H1 (cell line): Measurements from ENCODE around the gene GPR162. TPM values are rescaled to one million over a fixed set of nuclear protein-coding genes. Genes with fewer than 3 reads are reported as not detected.
A peak's percentile ranks its signal among the peaks of the same experiment; 100 is the strongest.

Experiments
- CTCF ChIA-PET: fragments of 300-600 bp; sonication (Branson Sonifier 250); formaldehyde crosslinking; loops from one replicate; lab custom pipeline; 2021; ENCODE audit not compliant: partially characterized antibody; lab: Charles Lee
- POLR2A ChIA-PET: fragments of 300-600 bp; sonication (Branson Sonifier 250); formaldehyde crosslinking; loops from one replicate; lab custom pipeline; 2021; ENCODE audit warnings: inconsistent platforms; ENCODE audit not compliant: partially characterized antibody; lab: Charles Lee
- DNase-seq, 2 experiments: peaks; one replicate each; pipeline versions ENCODE4 v3.0.0 to v3.0.0-alpha.2; 2010 to 2022; ENCODE audit warnings: low spot score in 2 of 2, low read depth in 1 of 2, mixed read lengths in 1 of 2
- FAIRE-seq: peaks from 2 replicates; lab custom pipeline; 2011; peaks lifted over from hg19 to GRCh38; lab: Jason Lieb, UNC
- H2AFZ ChIP-seq: 2 replicates; pipeline ENCODE4 v1.8.1; 2012; ENCODE audit warnings: low read length, inconsistent platforms
- H2AK5ac ChIP-seq: 2 replicates; pipeline ENCODE4 v1.6.1; 2013; ENCODE audit warnings: low read depth, low read length
- H2BK120ac ChIP-seq: replicated peaks from 2 replicates; pipeline ENCODE3; 2013; ENCODE audit warnings: low read depth, low read length, inconsistent platforms
- H2BK12ac ChIP-seq: 2 replicates; pipeline ENCODE4 v1.6.1; 2013; ENCODE audit warnings: low read depth, low read length
- H2BK15ac ChIP-seq: 2 replicates; pipeline ENCODE4 v1.6.1; 2013; ENCODE audit warnings: low read length
- H2BK20ac ChIP-seq: 2 replicates; pipeline ENCODE4 v1.6.1; 2013; ENCODE audit warnings: low read length
- H2BK5ac ChIP-seq: 2 replicates; pipeline ENCODE4 v1.6.1; 2013; ENCODE audit warnings: low read depth, low read length
- H3K14ac ChIP-seq: 2 replicates; pipeline ENCODE4 v1.6.1; 2013; ENCODE audit warnings: inconsistent platforms; ENCODE audit not compliant: insufficient read length
- H3K18ac ChIP-seq: 2 replicates; pipeline ENCODE4 v1.6.1; 2013; ENCODE audit warnings: low read length; ENCODE audit errors: extremely low read depth
- H3K23ac ChIP-seq: 2 replicates; pipeline ENCODE4 v1.6.1; 2013; ENCODE audit warnings: inconsistent platforms; ENCODE audit not compliant: insufficient read length
- H3K23me2 ChIP-seq: 2 replicates; pipeline ENCODE4 v1.6.1; 2013; ENCODE audit warnings: low read depth, low read length
- H3K27ac ChIP-seq: 2 replicates; pipeline ENCODE4 v1.6.1; 2011; ENCODE audit warnings: low read depth, low read length, inconsistent platforms
- H3K27me3 ChIP-seq, 4 experiments: replicated peaks in 1 of 4; 1 replicate in 1 of 4; 2 replicates in 3 of 4; pipeline versions ENCODE4 v1.6.1 to v1.8.1; 2011 to 2013; ENCODE audit warnings: low read length in 3 of 4, mild to moderate bottlenecking in 3 of 4, inconsistent platforms in 2 of 4, mixed read lengths in 2 of 4, moderate library complexity in 1 of 4; ENCODE audit not compliant: control insufficient read depth in 3 of 4, insufficient read depth in 3 of 4; ENCODE audit errors: extremely low read depth in 1 of 4
- H3K36me3 ChIP-seq, 4 experiments: 2 replicates each; pipeline versions ENCODE4 v1.6.1 to v1.8.1; 2011 to 2013; ENCODE audit warnings: mild to moderate bottlenecking in 4 of 4, low read length in 3 of 4, moderate library complexity in 2 of 4, control low read depth in 1 of 4, inconsistent platforms in 1 of 4; ENCODE audit not compliant: insufficient read depth in 4 of 4, control insufficient read depth in 2 of 4
- H3K4ac ChIP-seq: replicated peaks from 2 replicates; pipeline ENCODE3; 2013; ENCODE audit warnings: low read length, low read depth, mixed read lengths, inconsistent platforms; ENCODE audit not compliant: insufficient read length
- H3K4me1 ChIP-seq, 4 experiments: replicated peaks in 1 of 4; 1 replicate in 1 of 4; 2 replicates in 3 of 4; pipeline versions ENCODE4 v1.6.1 to v1.8.1; 2011 to 2013; ENCODE audit warnings: low read length in 3 of 4, inconsistent platforms in 2 of 4, mixed read lengths in 1 of 4; ENCODE audit not compliant: insufficient read depth in 4 of 4, control insufficient read depth in 3 of 4
- H3K4me2 ChIP-seq, 2 experiments: 2 replicates each; pipeline versions ENCODE4 v1.6.1 to v1.8.1; 2011 to 2013; ENCODE audit warnings: low read depth in 2 of 2, low read length in 2 of 2, control low read depth in 1 of 2, inconsistent platforms in 1 of 2, mild to moderate bottlenecking in 1 of 2; ENCODE audit not compliant: insufficient read depth in 1 of 2
- H3K4me3 ChIP-seq, 4 experiments: fragments of 200-600, 300-600 bp in 1 of 4; sonication (generic), shearing (Covaris generic), sonication (Bioruptor Twin) in 1 of 4; 2 replicates each; pipeline versions ENCODE4 v1.5.1 to v1.8.1; 2011 to 2016; ENCODE audit warnings: low read length in 4 of 4, low read depth in 3 of 4, control low read depth in 2 of 4, inconsistent platforms in 2 of 4, mild to moderate bottlenecking in 2 of 4, mixed read lengths in 1 of 4, moderate library complexity in 1 of 4; ENCODE audit not compliant: insufficient read depth in 2 of 4; ENCODE audit errors: extremely low read depth in 1 of 4
- H3K56ac ChIP-seq: replicated peaks from 2 replicates; pipeline ENCODE3; 2013; ENCODE audit warnings: low read depth, mild to moderate bottlenecking, mixed read lengths, low read length, inconsistent platforms; ENCODE audit not compliant: insufficient read length
- H3K79me1 ChIP-seq: 2 replicates; pipeline ENCODE4 v1.6.1; 2013; ENCODE audit warnings: low read depth, low read length, control low read depth
- H3K79me2 ChIP-seq, 2 experiments: 2 replicates each; pipeline versions ENCODE4 v1.6.1 to v1.8.1; 2012 to 2013; ENCODE audit warnings: low read length in 2 of 2, mild to moderate bottlenecking in 2 of 2, inconsistent platforms in 1 of 2; ENCODE audit not compliant: insufficient read depth in 2 of 2, control insufficient read depth in 1 of 2
- H3K9ac ChIP-seq, 4 experiments: replicated peaks in 1 of 4; 1 replicate in 1 of 4; 2 replicates in 3 of 4; pipeline versions ENCODE4 v1.6.1 to v1.8.1; 2011 to 2013; ENCODE audit warnings: low read depth in 3 of 4, low read length in 3 of 4, control low read depth in 2 of 4, mild to moderate bottlenecking in 2 of 4, moderate library complexity in 2 of 4, inconsistent platforms in 1 of 4; ENCODE audit errors: extremely low read depth in 1 of 4
- H3K9me3 ChIP-seq, 2 experiments: 2 replicates each; pipeline versions ENCODE4 v1.6.1 to v1.8.1; 2012 to 2013; ENCODE audit warnings: mild to moderate bottlenecking in 2 of 2, moderate library complexity in 2 of 2, control low read depth in 1 of 2, inconsistent platforms in 1 of 2, low read depth in 1 of 2, low read length in 1 of 2, mixed read lengths in 1 of 2; ENCODE audit not compliant: insufficient read depth in 2 of 2
- H4K20me1 ChIP-seq, 2 experiments: replicated peaks in 1 of 2; 2 replicates each; pipeline versions ENCODE3 to v1.8.1; 2011 to 2013; ENCODE audit warnings: inconsistent platforms in 2 of 2, low read length in 2 of 2, mild to moderate bottlenecking in 1 of 2; ENCODE audit not compliant: insufficient read depth in 2 of 2, control insufficient read depth in 1 of 2
- H4K5ac ChIP-seq: 2 replicates; pipeline ENCODE4 v1.6.1; 2013; ENCODE audit warnings: low read length, low read depth, mixed read lengths, inconsistent platforms; ENCODE audit not compliant: insufficient read length
- H4K8ac ChIP-seq: 2 replicates; pipeline ENCODE4 v1.8.0; 2013; ENCODE audit warnings: mild to moderate bottlenecking, moderate library complexity, low read length, inconsistent platforms; ENCODE audit not compliant: insufficient read depth; ENCODE audit errors: extremely low read depth
- H4K91ac ChIP-seq: replicated peaks from 2 replicates; pipeline ENCODE3; 2013; ENCODE audit warnings: low read length, mixed read lengths, inconsistent platforms; ENCODE audit not compliant: insufficient read length
- BACH1 ChIP-seq: IDR thresholded peaks from 2 replicates; pipeline ENCODE4 v1.6.1; 2012; ENCODE audit warnings: low read length, improper control_type of control experiment
- CREB1 ChIP-seq: IDR thresholded peaks from 2 replicates; pipeline ENCODE4 v1.6.1; 2012; ENCODE audit warnings: inconsistent platforms
- CTBP2 ChIP-seq: IDR thresholded peaks from 2 replicates; pipeline ENCODE4 v1.7.0; 2011; ENCODE audit warnings: borderline replicate concordance, mild to moderate bottlenecking, moderate library complexity, mixed read lengths, low read length; ENCODE audit not compliant: insufficient read depth, insufficient read length
- HDAC6 ChIP-seq: IDR thresholded peaks from one replicate; pipeline ENCODE4 v1.7.1; 2012; ENCODE audit warnings: low read depth, mild to moderate bottlenecking, inconsistent platforms, low read length, moderate library complexity
- MAFK ChIP-seq: IDR thresholded peaks from 2 replicates; pipeline ENCODE4 v1.6.1; 2012; ENCODE audit warnings: low read depth, mild to moderate bottlenecking, improper control_type of control experiment, low read length
- POLR2AphosphoS5 ChIP-seq: IDR thresholded peaks from 2 replicates; pipeline ENCODE4 v1.6.1; 2011; ENCODE audit warnings: low read depth, low read length
- SP1 ChIP-seq: IDR thresholded peaks from 2 replicates; pipeline ENCODE4 v1.6.1; 2011; ENCODE audit warnings: low read depth, low read length
- TCF12 ChIP-seq: IDR thresholded peaks from 2 replicates; pipeline ENCODE4 v1.6.1; 2011; ENCODE audit warnings: low read depth, mild to moderate bottlenecking, low read length
- WGBS, 2 experiments: shearing (Covaris generic) in 1 of 2; methylation state at CpG; one replicate each; pipeline versions ENCODE4 v1.1.6 to v1.1.7; 2013 to 2015; ENCODE audit warnings: low lambda C conversion rate in 2 of 2, mixed read lengths in 2 of 2, inconsistent platforms in 1 of 2, low coverage in 1 of 2, missing lambda C conversion rate in 1 of 2; ENCODE audit not compliant: insufficient replicate concordance in 2 of 2, insufficient coverage in 1 of 2, insufficient read length in 1 of 2; ENCODE audit errors: extremely low coverage in 1 of 2, missing lambda C conversion rate in 1 of 2; 5-methylcytosine and 5-hydroxymethylcytosine counted together
- polyA plus RNA-seq, 7 experiments: library from polyadenylated mRNA; depleted of rRNA in 3 of 7; stranded (reverse) in 5 of 7; unstranded in 2 of 7; fragments of >200 nt in 5 of 7; fragments of 200-250 nt in 2 of 7; gene quantifications; 1 replicate in 5 of 7; 2 replicates in 1 of 7; 4 replicates in 1 of 7; pipeline versions ENCODE4 v1.2.1 to v1.2.3, GENCODE V29; 2011 to 2013; ENCODE audit warnings: missing spikeins in 2 of 7, mixed read lengths in 2 of 7
- total RNA-seq: library from RNA; stranded (reverse); fragmentation: NEBNext Ultra II Directional; extraction: Animal tissue kit (Norgen Biotek cat#: 25700); gene quantifications from 2 replicates; pipeline ENCODE4 v1.2.1, GENCODE V29; 2021

GPR162 gene
- total and polyA plus RNA-seq, 2 of the 8 experiments (the other 6 are each of a cell fraction or from before 2014, with no cell fraction given): 7.3 to 8.8 TPM

DNA sequence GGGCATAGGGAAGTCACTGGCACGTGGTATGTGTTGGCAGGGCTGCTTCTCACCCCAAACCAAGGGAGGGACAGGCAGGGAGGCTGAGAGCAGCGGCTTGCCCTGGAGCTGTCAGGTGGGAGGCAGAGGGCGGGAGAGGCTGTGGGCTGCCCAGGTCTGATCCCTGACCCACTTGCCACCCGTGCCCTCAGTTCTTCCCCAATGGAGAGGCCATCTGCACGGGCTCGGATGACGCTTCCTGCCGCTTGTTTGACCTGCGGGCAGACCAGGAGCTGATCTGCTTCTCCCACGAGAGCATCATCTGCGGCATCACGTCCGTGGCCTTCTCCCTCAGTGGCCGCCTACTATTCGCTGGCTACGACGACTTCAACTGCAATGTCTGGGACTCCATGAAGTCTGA lies 23.8 kb downstream of the GPR162 start:
- no peak overlapping the region for H4K5ac ChIP-seq
- H2BK12ac ChIP-seq: no peak overlapping the region
- ChIA-PET CTCF (interaction anchor here (0.7 to 19.8 kb wide), 4 partner anchors 12 to 139 kb away, joined by 3 to 292 read pairs (median 19); partner anchors contain the start of genes GNB3, MLF2 and P3H3), POLR2A (interaction anchor here (0.6 to 25.7 kb wide), 3 partner anchors 14 to 75 kb away, joined by 3 to 588 read pairs (median 388); partner anchors contain the start of genes GNB3, GPR162, P3H3 and SPSB2)
- H3K9me3 ChIP-seq: no peaks in the 10 kb centered on the region
- no peak overlapping the region for H3K4me3 ChIP-seq
- H3K27me3 ChIP-seq: no peaks in the 10 kb centered on the region
- H3K4me2 ChIP-seq: no peak overlapping the region
- TF ChIP-seq POLR2AphosphoS5 (0 out of 2 replicates have a peak, but pooled peaks have one; percentile 22), HDAC6 (no peak), MAFK (no peak), BACH1 (no peak), TCF12 (no peak), CTBP2 (no peak), SP1 (no peak), CREB1 (no peak)
- no peak overlapping the region for H4K8ac ChIP-seq
- no peak overlapping the region for H4K91ac ChIP-seq
- H3K23ac ChIP-seq: no peak overlapping the region
- H2BK5ac ChIP-seq: no peak overlapping the region
- DNase-seq (no peak), FAIRE-seq (no peak)
- H3K36me3 ChIP-seq: peaks cover 15 to 57% (median 42%) of the 10 kb centered on the region in 4 experiments; a peak in 7 of 8 replicates
- H3K4me1 ChIP-seq: peaks cover 0 to 6% (median 0%) of the 10 kb centered on the region in 4 experiments; a peak in 1 of 7 replicates
- no peak overlapping the region for H2AFZ ChIP-seq
- H3K56ac ChIP-seq: no peak overlapping the region
- no peak overlapping the region for H3K14ac ChIP-seq
- peaks cover 0 to 4% of the 10 kb centered on the region in 2 experiments for H4K20me1 ChIP-seq
- H2BK20ac ChIP-seq: no peak overlapping the region
- H3K27ac ChIP-seq: no peak overlapping the region
- H3K4ac ChIP-seq: no peak overlapping the region
- peaks cover 2% of the 10 kb centered on the region for H3K79me1 ChIP-seq
- H3K79me2 ChIP-seq: peaks cover 0 to 3% of the 10 kb centered on the region in 2 experiments; a peak in 2 of 4 replicates
- H3K18ac ChIP-seq: no peak overlapping the region
- no peak overlapping the region for H2AK5ac ChIP-seq
- WGBS, 2 experiments: 96% methylated on average over 10 of the region's 17 CpGs; no CpG with 5 or more reads in 1 of the 2 experiments
- peaks cover 3% of the 10 kb centered on the region for H3K23me2 ChIP-seq
- no peak overlapping the region for H2BK120ac ChIP-seq
- no peak overlapping the region for H2BK15ac ChIP-seq
- no peak overlapping the region for H3K9ac ChIP-seq
